K562 treated with DMSO at 1 percent for 48 hours (cell line): ENCODE measurements around the gene DUOX2. TPM values are rescaled to one million over a fixed set of nuclear protein-coding genes. Genes with fewer than 3 reads are reported as not detected.

Source experiments
- total RNA-seq: library from RNA; unstranded; fragments of 300-600 nt; gene quantifications from 2 replicates; pipeline ENCODE4 v1.2.3, GENCODE V29; 2022; ENCODE audit warnings: low replicate concordance; ENCODE audit errors: extremely low read depth

DUOX2 gene
- not detected in 2 replicates for total RNA-seq

GRCh38 chr15:45114076-45114750 lies at the start of gene DUOX2, which contains the start of gene DUOXA2:
DUOX2 (minus strand) TSS chr15:45114172; CDS start chr15:45113411, 761 bp downstream.
DUOXA2 (plus strand) TSS chr15:45114326; CDS start chr15:45114606, 280 bp downstream.

GRCh38 chr15:45129651-45130129 lies 15.7 kb upstream of the DUOX2 start, which contains the start of the genes DUOX1 and DUOXA1:
DUOX1 (plus strand) TSS chr15:45129994; CDS start chr15:45131967, 1,973 bp downstream.
DUOXA1 (minus strand) TSS chr15:45129879; CDS start chr15:45123014, 6,865 bp downstream.

Other genes with a start within 250 kb of the DUOX2 start
- not detected in 2 replicates for gene TERB2, start 157.5 kb downstream of the DUOX2 start, total RNA-seq
- not detected in 2 replicates for gene SORD, start 91.0 kb downstream of the DUOX2 start, total RNA-seq
- not detected in 2 replicates for gene DUOXA2, start 154 bp upstream of the DUOX2 start, total RNA-seq
- gene DUOXA1, start 15.7 kb upstream of the DUOX2 start, total RNA-seq: not detected in 2 replicates
- not detected in 2 replicates for gene DUOX1, start 15.8 kb upstream of the DUOX2 start, total RNA-seq
- gene SHF, start 73.8 kb upstream of the DUOX2 start, total RNA-seq: not detected in 2 replicates
- not detected in 2 replicates for gene SLC28A2, start 138.1 kb upstream of the DUOX2 start, total RNA-seq